ENCODE data around the gene MYH7B.

MYH7B gene

GRCh38 chr20:34992751-34993417 is 37.2 kb downstream of the MYH7B start:
- DNase-seq (ENCODE audit: low read depth), result no peak

- DNase-seq (ENCODE audit: low read depth), result no peak
Measured at GRCh38 chr20:34993941-34994508, 38.4 kb downstream of the MYH7B start.

- no peak for DNase-seq (ENCODE audit: low read depth)
Measured at GRCh38 chr20:34994509-34995131, 39.0 kb downstream of the MYH7B start.

- no peak for DNase-seq (ENCODE audit: low read depth)
Measured at GRCh38 chr20:34995192-34995591, 39.5 kb downstream of the MYH7B start.

GRCh38 chr20:34995696-34996095 is 40.0 kb downstream of the MYH7B start:
- DNase-seq (ENCODE audit: low read depth), result no peak

- DNase-seq (ENCODE audit: low read depth), result no peak
Measured at GRCh38 chr20:34996243-34997028, 40.8 kb downstream of the MYH7B start.

- no peak for DNase-seq (ENCODE audit: low read depth)
Measured at GRCh38 chr20:34997131-34997561, 41.5 kb downstream of the MYH7B start.

- DNase-seq (ENCODE audit: low read depth), result no peak
Measured at GRCh38 chr20:34997774-34998173, 42.1 kb downstream of the MYH7B start.

- DNase-seq (ENCODE audit: low read depth), result no peak
Measured at GRCh38 chr20:34998331-34998950, 42.8 kb downstream of the MYH7B start.

- DNase-seq (ENCODE audit: low read depth), result no peak
Measured at GRCh38 chr20:34999021-34999451, 43.4 kb downstream of the MYH7B start.

- no peak for DNase-seq (ENCODE audit: low read depth)
Measured at GRCh38 chr20:34999782-35000181, 44.1 kb downstream of the MYH7B start.

- no peak for DNase-seq (ENCODE audit: low read depth)
Measured at GRCh38 chr20:35000311-35000921, 44.7 kb downstream of the MYH7B start.

- DNase-seq (ENCODE audit: low read depth), result no peak
Measured at GRCh38 chr20:35000922-35001595, 45.4 kb downstream of the MYH7B start.

- no peak for DNase-seq (ENCODE audit: low read depth)
Measured at GRCh38 chr20:35001596-35002362, 46.1 kb downstream of the MYH7B start.

GRCh38 chr20:35002426-35003210 is 47.0 kb downstream of the MYH7B start:
- no peak for DNase-seq (ENCODE audit: low read depth)

- no peak for DNase-seq (ENCODE audit: low read depth)
Measured at GRCh38 chr20:35003211-35004031, 47.8 kb downstream of the MYH7B start.

GRCh38 chr20:35004051-35004725 is 48.5 kb downstream of the MYH7B start:
- no peak for DNase-seq (ENCODE audit: low read depth)
